Testis (tissue), 3 donors: ENCODE data around the gene RYR3. TPM values are rescaled to one million over a fixed set of nuclear protein-coding genes. Genes with fewer than 3 reads are reported as not detected.

Experiments
- DNase-seq: peaks from one replicate; pipeline ENCODE4 v3.0.0-alpha.2; 2019
- H3K27ac ChIP-seq, 2 donors: fragments of 200-600 bp; sonication (generic); one replicate each; pipeline ENCODE4 v1.5.1; 2019
- H3K27me3 ChIP-seq: fragments of 200-600 bp; sonication (generic); one replicate; pipeline ENCODE4 v1.5.1; 2019
- H3K36me3 ChIP-seq: fragments of 200-600 bp; sonication (generic); one replicate; pipeline ENCODE4 v1.5.1; 2017; ENCODE audit warnings: low read depth; ENCODE audit errors: missing control alignments
- H3K4me1 ChIP-seq: fragments of 200-600 bp; sonication (generic); one replicate; pipeline ENCODE4 v1.5.1; 2019
- H3K4me3 ChIP-seq, 2 donors: fragments of 200-600 bp; sonication (generic); one replicate each; pipeline ENCODE4 v1.5.1; 2017 to 2019
- H3K9me3 ChIP-seq: fragments of 200-600 bp; sonication (generic); one replicate; pipeline ENCODE4 v1.5.1; 2017
- CTCF ChIP-seq, 3 experiments: fragments of 450-650 bp in 2 of 3; fragments of 200-600 bp in 1 of 3; sonication (generic) in 1 of 3; IDR thresholded peaks; one replicate each; pipeline ENCODE4 v1.5.1; 2016 to 2019; ENCODE audit warnings: antibody characterized with exemption in 3 of 3, mild to moderate bottlenecking in 2 of 3, moderate library complexity in 1 of 3
- POLR2A ChIP-seq: fragments of 450-650 bp; IDR thresholded peaks from one replicate; pipeline ENCODE4 v1.6.1; 2017; ENCODE audit warnings: antibody characterized with exemption, mild to moderate bottlenecking, moderate library complexity
- WGBS, 2 donors: methylation state at CpG; one replicate each; pipeline ENCODE4 v1.1.5; 2018; 5-methylcytosine and 5-hydroxymethylcytosine counted together
- intact Hi-C: fragments of 100-400 bp; cut with DNase I; formaldehyde crosslinking; loops from one replicate; pipeline ENCODE4 v1.15.1; 2023; ENCODE audit warnings: low total_unique reads
- polyA plus RNA-seq: library from polyadenylated mRNA; stranded (reverse); fragments of 350-450 nt; fragmentation: Illumina TruSeq; extraction: RNeasy Lipid Tissue Mini Kit (QIAGEN cat#74804); gene quantifications from one replicate; pipeline ENCODE4 v1.2.3, GENCODE V29; 2014; ENCODE audit warnings: low read depth, low replicate concordance; ENCODE audit not compliant: insufficient read depth
- total RNA-seq, 2 donors: library from RNA; depleted of rRNA; stranded (reverse); fragments of >200 nt; gene quantifications; one replicate each; pipeline ENCODE4 v1.2.3, GENCODE V29; 2016

The RYR3 gene
- total and polyA plus RNA-seq, 3 donors from 2014 or later, result 4.3 to 7.6 (median 4.4) TPM

- no peak overlapping the region for H3K27ac ChIP-seq
- H3K27me3 ChIP-seq, result no peaks in the 10 kb centered on the region
- no peaks in the 10 kb centered on the region for H3K36me3 ChIP-seq
- 85 to 91% methylated on average over 2 of the region's 2 CpGs for WGBS, 2 donors
- no peak overlapping the region for H3K4me3 ChIP-seq
- no peak for TF ChIP-seq POLR2A
- TF ChIP-seq CTCF (IDR thresholded peaks at IDR 0.05), result no peak
- intact Hi-C loops, result no loop called here
- H3K9me3 ChIP-seq, result no peaks in the 10 kb centered on the region
- no peaks in the 10 kb centered on the region for H3K4me1 ChIP-seq
- DNase-seq, result no peak
Observed at GRCh38 chr15:33638453-33638852, 327.7 kb downstream of the RYR3 start.

GRCh38 chr15:33639051-33639450 is 328.3 kb downstream of the RYR3 start:
- TF ChIP-seq CTCF (IDR thresholded peaks at IDR 0.05) (no peak), POLR2A (no peak)
- H3K36me3 ChIP-seq, result no peaks in the 10 kb centered on the region
- H3K4me3 ChIP-seq, result no peak overlapping the region
- H3K27me3 ChIP-seq, result no peaks in the 10 kb centered on the region
- H3K27ac ChIP-seq, result no peak overlapping the region
- 85 to 88% methylated on average over 4 of the region's 4 CpGs for WGBS, 2 donors
- H3K9me3 ChIP-seq, result no peaks in the 10 kb centered on the region
- DNase-seq, result no peak
- intact Hi-C loops, result no loop called here
- H3K4me1 ChIP-seq, result no peaks in the 10 kb centered on the region

- H3K27me3 ChIP-seq, result no peaks in the 10 kb centered on the region
- H3K4me3 ChIP-seq, result no peak overlapping the region
- DNase-seq, result no peak
- H3K4me1 ChIP-seq, result no peaks in the 10 kb centered on the region
- intact Hi-C loops, result no loop called here
- H3K36me3 ChIP-seq, result no peaks in the 10 kb centered on the region
- 81 to 87% methylated on average over 4 of the region's 4 CpGs for WGBS, 2 donors
- H3K9me3 ChIP-seq, result no peaks in the 10 kb centered on the region
- TF ChIP-seq POLR2A, result no peak
- no peak for TF ChIP-seq CTCF (IDR thresholded peaks at IDR 0.05)
- no peak overlapping the region for H3K27ac ChIP-seq
Observed at GRCh38 chr15:33639456-33639855, 328.7 kb downstream of the RYR3 start.

GRCh38 chr15:33639978-33640377 is 329.2 kb downstream of the RYR3 start:
- Histone ChIP-seq H3K9me3 (no peaks in the 10 kb centered on the region), H3K4me1 (no peaks in the 10 kb centered on the region), H3K36me3 (no peaks in the 10 kb centered on the region), H3K4me3 (no peak overlapping the region), H3K27me3 (no peaks in the 10 kb centered on the region), H3K27ac (no peak overlapping the region)
- WGBS, 2 donors, result 57 to 62% methylated on average over 6 of the region's 6 CpGs
- TF ChIP-seq POLR2A (no peak), CTCF (IDR thresholded peaks at IDR 0.05) (no peak)
- intact Hi-C loops, result no loop called here
- no peak for DNase-seq

GRCh38 chr15:33641069-33641468 is 330.3 kb downstream of the RYR3 start:
- no peak for DNase-seq
- Histone ChIP-seq H3K4me1 (no peaks in the 10 kb centered on the region), H3K36me3 (no peaks in the 10 kb centered on the region), H3K27ac (no peak overlapping the region), H3K27me3 (no peaks in the 10 kb centered on the region), H3K9me3 (no peaks in the 10 kb centered on the region), H3K4me3 (no peak overlapping the region)
- WGBS, 2 donors, result 80 to 87% methylated on average over 4 of the region's 4 CpGs
- intact Hi-C loops, result no loop called here
- TF ChIP-seq CTCF (IDR thresholded peaks at IDR 0.05), result no peak
- no peak for TF ChIP-seq POLR2A
